Gastroesophageal sphincter (tissue), 4 donors: ENCODE data around the gene PSMA1. TPM values are rescaled to one million over a fixed set of nuclear protein-coding genes. Genes with fewer than 3 reads are reported as not detected.

Source experiments
- ATAC-seq: fragments of 150-250 bp; one replicate; pipeline ENCODE4 v1.9.1; 2016; ENCODE audit warnings: mild to moderate bottlenecking, moderate library complexity
- H3K27ac ChIP-seq, 4 donors: fragments of 200-600 bp; sonication (generic) in 3 of 4; 1 replicate in 3 of 4; 2 replicates in 1 of 4; pipeline ENCODE4 v1.5.1; 2016 to 2019
- H3K27me3 ChIP-seq: fragments of 200-600 bp; sonication (generic); one replicate; pipeline ENCODE4 v1.5.1; 2019
- H3K36me3 ChIP-seq, 2 donors: fragments of 200-600 bp; sonication (generic); one replicate each; pipeline ENCODE4 v1.5.1; 2019; ENCODE audit warnings: control low read depth in 1 of 2
- H3K4me1 ChIP-seq, 3 donors: fragments of 200-600 bp; sonication (generic); 1 replicate in 2 of 3; 2 replicates in 1 of 3; pipeline ENCODE4 v1.5.1; 2016 to 2019; ENCODE audit warnings: control low read depth in 2 of 3
- H3K4me3 ChIP-seq, 2 donors: fragments of 200-600 bp; sonication (generic); one replicate each; pipeline ENCODE4 v1.5.1; 2019; ENCODE audit warnings: mild to moderate bottlenecking in 1 of 2, moderate library complexity in 1 of 2
- H3K9me3 ChIP-seq, 3 donors: fragments of 200-600 bp; sonication (generic); one replicate each; pipeline ENCODE4 v1.5.1; 2017 to 2019; ENCODE audit warnings: control low read depth in 2 of 3
- CTCF ChIP-seq, 4 experiments: fragments of 200-600 bp in 2 of 4; fragments of 450-650 bp in 2 of 4; sonication (generic) in 1 of 4; IDR thresholded peaks; one replicate each; pipeline ENCODE4 v1.5.1; 2017 to 2019; ENCODE audit warnings: antibody characterized with exemption in 4 of 4, mild to moderate bottlenecking in 2 of 4, moderate library complexity in 2 of 4
- EP300 ChIP-seq: sonication (generic); formaldehyde crosslinking; IDR thresholded peaks from one replicate; pipeline ENCODE4 v1.6.1; 2017; ENCODE audit warnings: antibody characterized with exemption, mild to moderate bottlenecking
- POLR2A ChIP-seq, 2 donors: fragments of 450-650 bp; IDR thresholded peaks; one replicate each; pipeline ENCODE4 v1.6.1; 2017; ENCODE audit warnings: antibody characterized with exemption in 2 of 2, mild to moderate bottlenecking in 2 of 2, moderate library complexity in 1 of 2
- POLR2AphosphoS5 ChIP-seq: sonication (generic); formaldehyde crosslinking; IDR thresholded peaks from one replicate; pipeline ENCODE4 v1.6.1; 2017; ENCODE audit warnings: antibody characterized with exemption
- WGBS, 2 donors: methylation state at CpG; one replicate each; pipeline ENCODE4 v1.1.5; 2018; ENCODE audit warnings: low coverage in 1 of 2; 5-methylcytosine and 5-hydroxymethylcytosine counted together
- total RNA-seq, 4 donors: library from RNA; depleted of rRNA; stranded (reverse); fragments of >200 nt; gene quantifications; one replicate each; pipeline ENCODE4 v1.1.0, GENCODE V29; 2016

The PSMA1 gene
- total RNA-seq, 4 donors from 2014 or later = 84.7 to 135 (median 106) TPM

GRCh38 chr11:14541192-14541947 lies 21.2 kb upstream of the PSMA1 start:
- Histone ChIP-seq H3K27me3 (no peaks in the 10 kb centered on the region), H3K27ac (peak overlapping the region; percentile 6 to 71 (median 44)), H3K36me3 (no peaks in the 10 kb centered on the region), H3K9me3 (no peaks in the 10 kb centered on the region), H3K4me3 (peak overlapping the region in 1 of 2 donors; percentile 6), H3K4me1 (peaks cover 0 to 62% (median 0%) of the 10 kb centered on the region in 3 donors)
- 41 to 65% methylated on average over 3 to 6 of the region's 6 CpGs for WGBS, 2 donors
- TF ChIP-seq POLR2AphosphoS5 (no peak), POLR2A (IDR thresholded peaks at IDR 0.05) (no peak), EP300 (no peak), CTCF (IDR thresholded peaks at IDR 0.05) (no peak)
- peak; percentile 69 for ATAC-seq

DNA sequence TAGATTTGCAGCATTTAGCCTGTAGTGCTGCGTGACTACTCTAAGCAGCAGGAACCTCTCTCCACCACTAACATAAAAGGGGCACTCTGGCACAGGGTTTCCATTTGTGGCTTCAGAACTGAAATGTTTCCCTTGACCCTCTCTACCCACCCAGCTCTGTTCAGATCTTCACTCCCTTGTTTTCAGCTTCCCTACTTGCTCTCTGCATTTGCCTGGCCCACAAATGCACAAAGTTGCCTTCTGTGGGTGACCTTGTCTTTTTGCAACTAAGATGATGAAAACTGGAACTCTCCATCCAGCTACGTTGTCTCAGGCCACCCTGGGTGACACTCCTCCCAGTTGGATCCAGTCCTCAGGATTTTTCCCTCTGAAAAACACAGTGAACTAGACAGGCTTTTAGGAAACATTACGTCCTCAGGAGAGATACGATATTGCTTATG lies 19.8 kb upstream of the PSMA1 start:
- peak overlapping the region in 2 of 4 donors; percentile 40 to 71 for H3K27ac ChIP-seq

DNA sequence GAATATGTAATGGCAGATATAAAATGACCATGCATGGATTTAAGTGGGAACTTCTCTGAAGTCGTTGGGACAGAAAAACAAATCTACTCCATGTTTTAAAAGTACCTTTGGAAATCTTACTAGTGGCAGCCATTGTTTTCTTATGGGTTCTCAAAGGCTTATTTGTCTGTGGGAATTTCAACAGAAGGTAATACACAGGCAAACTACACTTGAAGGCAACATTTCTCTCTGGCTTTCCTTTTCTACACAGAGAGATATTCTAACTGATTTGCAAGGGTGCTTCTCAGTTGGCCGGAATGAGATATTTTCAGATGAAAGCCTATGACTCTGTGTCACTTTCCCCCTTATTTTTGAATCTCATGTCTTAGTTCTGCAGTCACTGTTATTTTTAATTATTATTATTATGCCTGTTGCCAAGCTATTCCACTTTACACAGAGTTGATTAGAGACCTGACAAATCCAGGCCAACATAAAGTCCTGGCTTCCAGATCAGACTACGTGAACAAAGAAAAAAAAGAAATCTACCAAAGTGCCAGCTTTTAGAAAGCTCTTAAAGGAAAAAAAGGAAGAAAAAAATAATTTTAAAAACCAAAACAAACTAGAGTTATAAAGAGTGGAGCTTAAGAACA lies 18.9 kb upstream of the PSMA1 start:
- no peaks in the 10 kb centered on the region for H3K27me3 ChIP-seq
- H3K4me1 ChIP-seq = peaks cover 0 to 62% (median 0%) of the 10 kb centered on the region in 3 donors
- 53 to 57% methylated on average over 2 to 3 of the region's 3 CpGs for WGBS, 2 donors
- TF ChIP-seq POLR2AphosphoS5 (no peak), EP300 (no peak), CTCF (IDR thresholded peaks at IDR 0.05) (no peak)
- H3K27ac ChIP-seq = peak overlapping the region in 3 of 4 donors; percentile 25 to 71 (median 42)
- H3K9me3 ChIP-seq = no peaks in the 10 kb centered on the region
- H3K4me3 ChIP-seq = no peak overlapping the region
- H3K36me3 ChIP-seq = no peaks in the 10 kb centered on the region
- ATAC-seq = no peak

More for the DNA sequence above, 19.8 kb upstream of the PSMA1 start:
- peak; percentile 26 for ATAC-seq
- 58 to 87% methylated on average over 2 to 4 of the region's 4 CpGs for WGBS, 2 donors
- Histone ChIP-seq H3K27me3 (no peaks in the 10 kb centered on the region), H3K4me3 (no peak overlapping the region), H3K9me3 (no peaks in the 10 kb centered on the region), H3K36me3 (no peaks in the 10 kb centered on the region), H3K4me1 (peaks cover 0 to 62% (median 0%) of the 10 kb centered on the region in 3 donors)
- no peak for TF ChIP-seq CTCF (IDR thresholded peaks at IDR 0.05)
- TF ChIP-seq POLR2AphosphoS5 = no peak
- TF ChIP-seq EP300 = no peak

GRCh38 chr11:14538271-14538925 lies 18.2 kb upstream of the PSMA1 start:
- no peak for TF ChIP-seq CTCF (IDR thresholded peaks at IDR 0.05)
- no peak for ATAC-seq

More at GRCh38 chr11:14538271-14538925, 18.2 kb upstream of the PSMA1 start:
- Histone ChIP-seq H3K27me3 (no peaks in the 10 kb centered on the region), H3K9me3 (no peaks in the 10 kb centered on the region), H3K36me3 (no peaks in the 10 kb centered on the region), H3K4me3 (no peak overlapping the region), H3K4me1 (peaks cover 0 to 62% (median 0%) of the 10 kb centered on the region in 3 donors), H3K27ac (peak overlapping the region in 3 of 4 donors; percentile 25 to 71 (median 42))
- 24 to 50% methylated on average over 6 of the region's 6 CpGs for WGBS, 2 donors
